Stimulated activated CD4-positive, alpha-beta T cell treated with anti-CD3 and anti-CD28 coated beads, Interleukin-15, amount 100 ng/mL, for 48 hours (primary cell): ENCODE data around the gene RANBP9.

Experiments
- DNase-seq, 2 donors: peaks; one replicate each; pipeline ENCODE4 v3.0.0-alpha.2; 2020; ENCODE audit warnings: low read depth in 2 of 2

RANBP9 gene

GRCh38 chr6:13711733-13712598 lies at the start of gene RANBP9:
RANBP9 (minus strand) TSS chr6:13711835; CDS start chr6:13711505, 330 bp downstream.
- DNase-seq: peak; percentile 78 to 80

GRCh38 chr6:13760307-13761304 lies 49.0 kb upstream of the RANBP9 start:
- DNase-seq: no peak

- no peak for DNase-seq
Measured at GRCh38 chr6:13759025-13759424, 47.4 kb upstream of the RANBP9 start.

GRCh38 chr6:13754644-13755043 lies 43.0 kb upstream of the RANBP9 start:
- DNase-seq: no peak

GRCh38 chr6:13743736-13744127 lies 32.1 kb upstream of the RANBP9 start:
- no peak for DNase-seq

- no peak for DNase-seq
Measured at GRCh38 chr6:13742961-13743735, 31.5 kb upstream of the RANBP9 start.

- no peak for DNase-seq
Measured at GRCh38 chr6:13741365-13741764, 29.7 kb upstream of the RANBP9 start.

GRCh38 chr6:13735031-13735430 lies 23.4 kb upstream of the RANBP9 start:
- no peak for DNase-seq

- no peak for DNase-seq
Measured at GRCh38 chr6:13733178-13733887, 21.7 kb upstream of the RANBP9 start.

GRCh38 chr6:13730704-13731103 lies 19.1 kb upstream of the RANBP9 start:
- DNase-seq: no peak

- no peak for DNase-seq
Measured at GRCh38 chr6:13729891-13730290, 18.3 kb upstream of the RANBP9 start.

- DNase-seq: peak in 1 of 2 donors; percentile 24
Measured at GRCh38 chr6:13725570-13725969, 13.9 kb upstream of the RANBP9 start.

GRCh38 chr6:13725052-13725451 lies 13.4 kb upstream of the RANBP9 start:
- DNase-seq: no peak

GRCh38 chr6:13724182-13724581 lies 12.5 kb upstream of the RANBP9 start:
- no peak for DNase-seq

GRCh38 chr6:13722880-13723279 lies 11.2 kb upstream of the RANBP9 start:
- no peak for DNase-seq

- DNase-seq: no peak
Measured at GRCh38 chr6:13718123-13718458, 6.5 kb upstream of the RANBP9 start.

GRCh38 chr6:13716955-13717295 lies 5.3 kb upstream of the RANBP9 start:
- no peak for DNase-seq

- DNase-seq: no peak
Measured at GRCh38 chr6:13716225-13716954, 4.8 kb upstream of the RANBP9 start.

- DNase-seq: peak; percentile 14 to 38
Measured at GRCh38 chr6:13715444-13715883, 3.8 kb upstream of the RANBP9 start.

- no peak for DNase-seq
Measured at GRCh38 chr6:13712599-13712898, 914 bp upstream of the RANBP9 start.

GRCh38 chr6:13711324-13711732 lies 307 bp downstream of the RANBP9 start:
- no peak for DNase-seq
